Measurements from ENCODE around the gene ZACN.

ZACN gene

GRCh38 chr17:76102944-76103273, 23.9 kb downstream of the ZACN start:
- no peak for DNase-seq (ENCODE audit: low spot score)
- no peak for FAIRE-seq

GRCh38 chr17:76103274-76104139, 24.5 kb downstream of the ZACN start, which contains the start of gene EXOC7:
Gene EXOC7 (minus strand): TSS chr17:76103787. CDS start chr17:76103692, 95 bp downstream.
- peak; percentile 84 for DNase-seq (ENCODE audit: low spot score)
- no peak for FAIRE-seq

GRCh38 chr17:76104140-76104895, 25.3 kb downstream of the ZACN start:
- no peak for FAIRE-seq
- DNase-seq (ENCODE audit: low spot score) = no peak

DNA sequence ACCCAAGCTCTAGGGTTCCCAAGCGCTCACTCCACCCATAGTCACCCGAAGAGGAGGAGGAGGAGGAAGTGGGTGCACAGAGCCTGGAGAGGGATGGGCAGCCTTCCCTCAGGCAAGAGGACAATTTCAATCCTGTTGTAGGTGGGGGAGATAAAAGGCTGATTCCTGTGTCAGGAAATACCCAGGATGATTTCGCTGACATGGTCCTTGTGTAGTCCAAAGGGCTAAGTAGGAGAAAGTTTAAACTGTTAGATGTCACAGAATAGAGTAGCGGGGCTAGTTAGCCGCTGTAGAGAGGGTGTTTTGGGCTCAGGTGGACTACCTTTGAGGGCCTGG, 25.9 kb downstream of the ZACN start:
- no peak for FAIRE-seq
- DNase-seq (ENCODE audit: low spot score) = no peak

GRCh38 chr17:76106703-76107102, 27.7 kb downstream of the ZACN start:
- FAIRE-seq (no peak), DNase-seq (ENCODE audit: low spot score) (no peak)

DNA sequence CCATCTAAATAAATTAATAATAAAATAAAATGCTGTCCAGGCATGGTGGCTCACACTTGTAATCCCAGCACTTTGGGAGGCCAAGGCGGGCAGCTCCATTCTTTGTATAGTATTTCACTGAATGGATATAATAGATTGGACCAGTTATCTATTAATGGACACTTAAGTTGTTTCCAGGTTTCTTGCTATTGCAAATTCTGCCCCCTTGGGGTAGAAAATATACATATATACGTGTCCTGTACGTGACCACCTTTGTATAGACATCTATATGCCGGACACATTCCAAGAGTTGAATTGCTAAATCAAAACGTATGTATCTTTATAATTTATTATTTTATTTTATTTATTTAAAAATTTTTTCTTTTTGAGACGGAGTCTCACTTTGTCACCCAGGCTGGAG, 28.5 kb downstream of the ZACN start:
- no peak for DNase-seq (ENCODE audit: low spot score)
- no peak for FAIRE-seq

- DNase-seq (ENCODE audit: low spot score) = no peak
- no peak for FAIRE-seq
Measured at GRCh38 chr17:76111956-76112355, 33.0 kb downstream of the ZACN start.

GRCh38 chr17:76115138-76115754, 36.3 kb downstream of the ZACN start:
- FAIRE-seq (no peak), DNase-seq (ENCODE audit: low spot score) (no peak)

DNA sequence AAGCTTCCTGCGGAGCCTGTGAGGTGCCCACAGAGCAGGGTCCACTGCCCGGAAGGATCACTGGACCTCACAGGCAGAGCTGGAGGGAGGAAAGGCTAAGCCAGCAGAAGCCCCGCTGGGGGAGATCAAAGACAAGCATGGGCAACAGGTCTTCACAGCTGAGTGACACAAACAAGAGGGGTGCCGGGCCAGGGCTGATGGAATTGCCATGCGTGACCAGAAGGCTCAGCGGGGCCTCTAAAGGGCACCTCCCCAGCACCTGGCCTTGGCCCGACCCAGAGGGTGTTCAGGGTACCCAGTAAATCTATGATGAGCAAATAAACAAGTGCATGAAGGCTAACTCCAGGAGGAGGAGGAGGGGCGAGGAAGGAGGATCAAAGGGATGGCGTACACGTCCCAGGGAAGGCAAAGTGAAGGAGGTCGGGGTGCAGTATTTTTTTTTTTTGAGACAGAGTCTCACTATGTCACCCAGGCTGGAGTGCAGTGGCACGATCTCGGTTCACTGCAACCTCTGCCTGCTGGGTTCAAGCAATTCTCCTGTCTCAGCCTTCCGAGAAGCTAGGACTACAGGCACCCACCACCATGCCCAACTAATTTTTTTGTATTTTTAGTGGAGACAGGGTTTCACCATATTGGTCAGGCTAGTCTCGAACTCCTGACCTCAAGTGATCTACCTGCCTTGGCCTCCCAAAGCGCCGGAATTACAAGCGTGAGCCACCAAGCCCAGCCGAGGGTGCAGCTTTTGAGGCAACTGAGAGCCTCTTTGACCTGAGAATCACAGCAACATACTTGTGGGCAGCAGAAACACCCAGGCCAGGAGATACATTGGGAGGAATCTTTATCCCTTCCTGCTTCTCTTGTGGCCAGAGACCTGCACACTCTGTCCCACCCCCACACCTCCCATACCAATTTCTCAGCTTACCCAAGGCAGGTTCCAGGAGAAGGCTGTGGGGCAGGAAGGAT, 40.7 kb downstream of the ZACN start:
- no peak for DNase-seq (ENCODE audit: low spot score)
- no peak for FAIRE-seq

DNA sequence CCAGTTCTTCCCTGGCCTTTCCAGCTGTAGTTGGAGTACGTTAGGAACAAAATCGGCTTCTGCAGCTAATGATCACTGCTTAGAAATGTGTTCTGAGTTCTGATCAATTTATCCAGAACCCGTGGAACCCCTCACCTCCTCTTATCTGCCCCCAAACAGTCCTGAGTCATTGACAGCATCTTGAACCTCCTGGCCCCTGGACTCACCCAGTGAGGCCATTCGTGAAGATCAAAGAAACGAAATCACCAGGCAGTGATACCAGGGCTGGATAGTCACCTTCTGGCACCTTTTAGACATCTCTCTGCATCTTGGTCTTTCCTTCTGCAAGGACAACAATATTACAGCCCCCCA, 41.7 kb downstream of the ZACN start:
- FAIRE-seq (no peak), DNase-seq (ENCODE audit: low spot score) (no peak)

DNA sequence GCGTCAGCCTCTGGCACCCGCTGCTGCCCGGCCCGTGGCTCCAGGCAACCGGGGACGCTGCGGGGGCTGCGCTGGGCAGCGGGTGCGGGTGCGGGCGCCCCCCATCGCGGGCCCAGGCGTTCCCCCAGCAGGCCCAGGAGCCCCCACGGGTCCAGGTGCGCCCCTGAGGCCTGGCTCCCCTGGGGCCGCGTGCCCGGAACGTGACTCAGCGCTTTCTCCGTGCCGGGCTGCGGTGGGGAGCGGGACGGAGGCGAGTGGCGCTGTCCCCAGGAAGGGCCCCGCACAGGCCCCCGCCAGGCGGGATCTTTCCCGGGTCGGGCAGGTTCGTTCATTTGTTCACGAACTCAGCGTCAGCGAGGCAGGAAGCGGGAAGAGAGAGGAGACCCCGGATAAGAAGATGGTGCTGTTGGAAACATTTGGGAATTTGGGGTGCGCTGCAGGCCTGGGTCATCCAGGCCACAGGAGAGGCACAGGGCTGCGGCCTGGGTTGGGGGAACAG, 43.0 kb downstream of the ZACN start:
- DNase-seq (ENCODE audit: low spot score) (no peak), FAIRE-seq (no peak)

- DNase-seq (ENCODE audit: low spot score) = no peak
- FAIRE-seq = no peak
Measured at GRCh38 chr17:76122431-76123190, 43.6 kb downstream of the ZACN start.

DNA sequence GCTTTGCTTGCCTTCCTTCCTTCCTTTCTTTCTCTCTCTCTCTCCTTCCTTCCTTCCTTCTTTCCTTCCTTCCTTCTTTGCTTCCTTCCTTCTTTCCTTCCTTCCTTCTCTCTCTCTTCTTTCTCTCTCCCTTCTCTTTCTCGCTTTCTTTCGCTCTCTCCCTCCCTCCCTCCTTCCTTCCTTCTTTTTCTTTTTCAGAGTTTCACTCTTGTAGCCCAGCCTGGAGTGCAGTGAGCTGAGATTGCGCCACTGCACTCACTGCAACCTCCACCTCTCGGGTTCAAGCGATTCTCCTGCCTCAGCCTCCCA, 44.2 kb downstream of the ZACN start:
- FAIRE-seq (no peak), DNase-seq (ENCODE audit: low spot score) (no peak)

GRCh38 chr17:76123749-76124581, 45.0 kb downstream of the ZACN start:
- no peak for DNase-seq (ENCODE audit: low spot score)
- no peak for FAIRE-seq

DNA sequence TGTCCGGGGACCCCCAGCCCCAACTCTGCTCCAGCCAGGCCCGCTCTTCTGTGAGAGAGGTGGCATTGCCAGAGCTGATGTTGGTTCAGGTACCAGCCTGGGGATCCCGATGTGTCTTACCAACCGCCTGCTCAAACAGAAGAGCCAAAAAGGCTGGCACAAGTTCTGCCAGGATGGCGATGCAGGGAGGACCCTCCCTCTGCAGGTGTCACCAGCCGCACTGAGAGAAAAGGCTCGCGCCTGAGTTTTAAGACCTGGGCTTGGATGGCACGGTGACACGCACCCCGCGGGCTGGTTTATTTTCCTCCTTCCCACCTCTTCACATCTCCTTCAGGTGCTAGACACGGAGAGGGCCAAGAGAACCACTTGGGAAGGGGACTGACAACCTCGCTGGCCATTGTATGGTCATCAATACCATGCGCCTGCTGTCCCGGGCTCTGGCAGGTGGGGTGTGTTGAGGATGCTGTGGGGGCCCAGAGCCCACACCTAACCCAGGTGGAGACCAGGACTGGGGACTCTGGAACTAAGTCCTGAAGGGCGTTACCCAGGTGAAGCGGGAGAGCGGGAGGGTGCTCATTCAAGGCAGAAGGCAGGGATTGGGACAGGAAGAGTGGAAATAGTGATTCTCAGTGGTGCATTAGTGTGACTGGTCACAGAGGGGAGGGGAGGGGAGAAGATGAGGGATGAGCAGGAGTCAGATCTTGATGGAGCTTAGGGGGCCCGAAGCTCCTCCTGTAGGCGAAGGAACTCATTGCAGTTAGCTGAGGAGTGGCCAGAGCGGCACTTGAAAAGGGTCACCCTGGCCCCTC, 45.8 kb downstream of the ZACN start:
- FAIRE-seq = no peak
- DNase-seq (ENCODE audit: low spot score) = no peak

DNA sequence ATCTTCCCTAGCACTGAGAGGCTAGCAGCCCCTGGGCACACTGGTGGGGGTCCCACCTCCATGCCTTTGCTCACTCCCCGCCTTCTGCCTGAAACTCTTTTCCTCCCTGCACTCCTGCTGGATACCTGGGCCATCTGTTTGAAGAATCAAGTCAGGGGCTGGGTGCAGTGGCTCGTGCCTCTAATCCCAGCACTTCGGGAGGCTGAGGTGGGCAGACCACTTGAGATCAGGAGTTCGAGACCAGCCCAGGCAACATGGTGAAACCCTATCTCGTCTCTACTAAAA, 46.4 kb downstream of the ZACN start:
- no peak for DNase-seq (ENCODE audit: low spot score)

GRCh38 chr17:76125922-76126321, 46.9 kb downstream of the ZACN start:
- no peak for FAIRE-seq
- DNase-seq (ENCODE audit: low spot score) = no peak

More for the DNA sequence above, 46.4 kb downstream of the ZACN start:
- no peak for FAIRE-seq

DNA sequence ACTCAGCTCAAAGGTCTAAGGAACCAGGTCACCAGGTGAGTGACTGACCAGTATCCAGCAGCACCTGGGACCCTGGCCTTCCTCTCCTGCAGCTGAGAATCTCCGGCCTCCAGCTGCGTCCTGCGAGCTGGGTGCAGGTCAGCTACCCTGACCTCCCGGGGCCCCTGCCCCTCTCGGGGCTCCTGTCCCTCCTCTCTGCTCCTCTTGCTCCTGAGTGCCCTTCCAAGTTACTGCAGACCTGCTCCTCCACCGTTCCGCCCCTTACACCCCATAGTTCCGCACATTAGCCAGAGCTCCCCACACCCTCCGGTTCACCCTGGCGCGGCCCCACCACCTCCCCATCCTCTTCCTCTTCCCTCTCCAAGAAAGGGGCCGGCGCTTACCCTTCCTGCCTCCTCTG, 51.5 kb downstream of the ZACN start:
- no peak for FAIRE-seq
- DNase-seq (ENCODE audit: low spot score) = no peak

DNA sequence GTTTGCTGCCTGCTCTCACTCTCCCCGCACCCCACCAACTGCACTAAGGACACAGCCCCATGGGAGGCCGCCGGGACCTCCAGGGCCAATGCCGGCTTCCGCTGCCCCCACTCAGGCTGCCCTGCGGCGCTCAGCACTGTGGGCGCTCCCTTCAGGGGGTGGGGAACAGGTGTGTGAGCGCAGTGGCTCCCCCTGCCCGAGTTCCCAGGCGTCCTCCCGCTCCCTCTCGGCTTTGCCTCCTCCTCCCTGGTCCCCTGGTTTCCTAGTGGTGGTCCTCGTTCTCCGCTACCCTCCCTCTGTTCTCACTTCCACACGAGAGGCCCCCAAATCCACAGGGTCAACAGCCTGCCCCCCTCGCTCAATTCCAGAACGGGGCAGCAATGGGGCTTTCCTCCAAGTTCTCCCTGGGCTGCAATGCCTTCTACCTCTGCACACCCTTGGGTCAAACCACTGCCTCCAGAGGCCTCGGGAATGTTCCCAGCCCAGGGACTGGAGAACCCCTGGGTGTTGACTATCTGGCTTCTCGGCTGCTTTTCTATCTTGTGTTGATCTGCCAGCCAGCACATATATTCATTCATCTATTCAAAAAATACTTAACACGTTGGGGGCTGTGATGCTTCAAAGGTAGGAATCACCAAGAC, 52.2 kb downstream of the ZACN start:
- DNase-seq (ENCODE audit: low spot score) (no peak), FAIRE-seq (no peak)
